HG03565 (cell line): ENCODE results near the gene TUBB1.

Experiments used
- ATAC-seq: cut with Tn5 transposase; IDR thresholded peaks from one replicate; pipeline ENCODE4 v1.9.1; 2021; ENCODE audit warnings: mild to moderate bottlenecking, moderate library complexity; ENCODE audit not compliant: unreplicated experiment

TUBB1 gene

GRCh38 chr20:58989196-58989595 is 30.0 kb upstream of the TUBB1 start:
- no peak for ATAC-seq

- no peak for ATAC-seq
These were observed 28.4 kb upstream of the TUBB1 start for GRCh38 chr20:58990651-58991445.

GRCh38 chr20:58991715-58992114 is 27.5 kb upstream of the TUBB1 start:
- ATAC-seq, result no peak

GRCh38 chr20:58992911-58993310 is 26.3 kb upstream of the TUBB1 start:
- no peak for ATAC-seq

- ATAC-seq, result no peak
These were observed 25.6 kb upstream of the TUBB1 start for GRCh38 chr20:58993332-58994248.

- ATAC-seq, result no peak
These were observed 24.7 kb upstream of the TUBB1 start for GRCh38 chr20:58994390-58995159.

- no peak for ATAC-seq
These were observed 23.6 kb upstream of the TUBB1 start for GRCh38 chr20:58995461-58996225.

GRCh38 chr20:58996226-58996611 is 23.0 kb upstream of the TUBB1 start:
- ATAC-seq, result no peak

- no peak for ATAC-seq
These were observed 22.0 kb upstream of the TUBB1 start for GRCh38 chr20:58997141-58997770.

GRCh38 chr20:58998656-58999055 is 20.6 kb upstream of the TUBB1 start:
- no peak for ATAC-seq

GRCh38 chr20:59000326-59000725 is 18.9 kb upstream of the TUBB1 start:
- ATAC-seq, result no peak

- ATAC-seq, result no peak
These were observed 18.2 kb upstream of the TUBB1 start for GRCh38 chr20:59001068-59001448.

- no peak for ATAC-seq
These were observed 17.6 kb upstream of the TUBB1 start for GRCh38 chr20:59001449-59002171.

- ATAC-seq, result no peak
These were observed 16.8 kb upstream of the TUBB1 start for GRCh38 chr20:59002388-59002787.

- no peak for ATAC-seq
These were observed 16.3 kb upstream of the TUBB1 start for GRCh38 chr20:59002874-59003399.

- ATAC-seq, result no peak
These were observed 15.3 kb upstream of the TUBB1 start for GRCh38 chr20:59003836-59004492.

- no peak for ATAC-seq
These were observed 14.8 kb upstream of the TUBB1 start for GRCh38 chr20:59004493-59004762.

GRCh38 chr20:59004763-59005522 is 14.3 kb upstream of the TUBB1 start:
- peak; percentile 31 for ATAC-seq
